ENCODE data around the gene FAM193B.

Gene FAM193B

DNA sequence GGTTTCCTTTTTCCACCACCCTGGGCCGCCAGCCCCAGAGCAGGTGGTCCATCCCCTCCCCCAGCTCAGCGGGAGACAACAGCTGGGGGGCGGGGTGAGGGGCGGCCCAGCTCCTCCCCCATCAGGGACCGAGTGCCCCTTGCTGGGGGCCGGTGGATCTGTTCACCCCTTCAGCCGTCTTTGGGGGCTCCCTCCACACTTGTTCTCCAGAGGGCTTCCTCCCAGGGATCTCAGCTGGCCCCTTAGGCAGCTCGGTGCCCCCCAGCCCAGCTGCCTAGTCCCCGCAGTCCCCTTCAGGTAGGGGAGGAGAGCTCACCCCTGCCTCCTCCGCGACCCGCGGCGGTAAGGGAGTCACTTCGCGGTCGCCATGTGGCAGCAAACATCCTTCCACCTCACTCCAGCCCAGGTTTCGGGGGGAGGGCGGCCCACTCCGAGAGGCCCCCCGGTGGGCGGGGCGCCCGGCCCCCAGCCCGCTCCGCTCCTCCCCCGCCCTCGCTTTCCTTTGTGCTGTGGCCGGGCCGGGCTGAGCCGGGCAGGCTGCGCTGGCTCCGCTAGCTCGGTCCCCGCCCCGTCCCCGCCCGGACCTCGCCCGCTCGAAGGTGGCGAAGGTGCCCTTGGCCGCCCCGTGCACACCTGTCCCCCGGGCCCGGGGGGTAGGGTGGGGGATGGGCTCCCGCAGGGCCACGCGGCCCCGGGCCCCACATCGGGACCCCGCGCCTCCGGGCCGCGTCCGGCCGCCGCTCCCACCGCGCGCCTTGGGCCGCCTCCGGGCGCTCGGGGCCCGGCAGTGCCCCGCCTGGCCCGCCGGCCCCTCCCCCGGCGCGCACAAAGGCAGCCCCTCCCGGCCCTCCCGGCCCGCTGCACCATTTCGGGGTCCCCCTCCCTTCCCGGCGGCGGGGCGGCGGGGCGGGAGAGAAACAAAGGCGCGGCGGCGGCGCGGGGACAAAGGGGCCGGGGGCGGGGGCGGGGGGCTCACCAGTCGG is 81.6 kb downstream of the FAM193B start:
- TF ChIP-seq, protein P1, sequence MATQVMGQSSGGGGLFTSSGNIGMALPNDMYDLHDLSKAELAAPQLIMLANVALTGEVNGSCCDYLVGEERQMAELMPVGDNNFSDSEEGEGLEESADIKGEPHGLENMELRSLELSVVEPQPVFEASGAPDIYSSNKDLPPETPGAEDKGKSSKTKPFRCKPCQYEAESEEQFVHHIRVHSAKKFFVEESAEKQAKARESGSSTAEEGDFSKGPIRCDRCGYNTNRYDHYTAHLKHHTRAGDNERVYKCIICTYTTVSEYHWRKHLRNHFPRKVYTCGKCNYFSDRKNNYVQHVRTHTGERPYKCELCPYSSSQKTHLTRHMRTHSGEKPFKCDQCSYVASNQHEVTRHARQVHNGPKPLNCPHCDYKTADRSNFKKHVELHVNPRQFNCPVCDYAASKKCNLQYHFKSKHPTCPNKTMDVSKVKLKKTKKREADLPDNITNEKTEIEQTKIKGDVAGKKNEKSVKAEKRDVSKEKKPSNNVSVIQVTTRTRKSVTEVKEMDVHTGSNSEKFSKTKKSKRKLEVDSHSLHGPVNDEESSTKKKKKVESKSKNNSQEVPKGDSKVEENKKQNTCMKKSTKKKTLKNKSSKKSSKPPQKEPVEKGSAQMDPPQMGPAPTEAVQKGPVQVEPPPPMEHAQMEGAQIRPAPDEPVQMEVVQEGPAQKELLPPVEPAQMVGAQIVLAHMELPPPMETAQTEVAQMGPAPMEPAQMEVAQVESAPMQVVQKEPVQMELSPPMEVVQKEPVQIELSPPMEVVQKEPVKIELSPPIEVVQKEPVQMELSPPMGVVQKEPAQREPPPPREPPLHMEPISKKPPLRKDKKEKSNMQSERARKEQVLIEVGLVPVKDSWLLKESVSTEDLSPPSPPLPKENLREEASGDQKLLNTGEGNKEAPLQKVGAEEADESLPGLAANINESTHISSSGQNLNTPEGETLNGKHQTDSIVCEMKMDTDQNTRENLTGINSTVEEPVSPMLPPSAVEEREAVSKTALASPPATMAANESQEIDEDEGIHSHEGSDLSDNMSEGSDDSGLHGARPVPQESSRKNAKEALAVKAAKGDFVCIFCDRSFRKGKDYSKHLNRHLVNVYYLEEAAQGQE (IDR thresholded peaks at IDR 0.05; ENCODE audit: insufficient replicate concordance, low read depth) = no peak
- TF ChIP-seq SPI1 (IDR thresholded peaks at IDR 0.05; ENCODE audit: borderline replicate concordance, low read depth) (no peak), GABPA (IDR thresholded peaks at IDR 0.05; ENCODE audit: low read depth) (no peak), POLR2AphosphoS5 (IDR thresholded peaks at IDR 0.05; ENCODE audit: low read depth) (no peak)
- TF ChIP-seq, protein P2, sequence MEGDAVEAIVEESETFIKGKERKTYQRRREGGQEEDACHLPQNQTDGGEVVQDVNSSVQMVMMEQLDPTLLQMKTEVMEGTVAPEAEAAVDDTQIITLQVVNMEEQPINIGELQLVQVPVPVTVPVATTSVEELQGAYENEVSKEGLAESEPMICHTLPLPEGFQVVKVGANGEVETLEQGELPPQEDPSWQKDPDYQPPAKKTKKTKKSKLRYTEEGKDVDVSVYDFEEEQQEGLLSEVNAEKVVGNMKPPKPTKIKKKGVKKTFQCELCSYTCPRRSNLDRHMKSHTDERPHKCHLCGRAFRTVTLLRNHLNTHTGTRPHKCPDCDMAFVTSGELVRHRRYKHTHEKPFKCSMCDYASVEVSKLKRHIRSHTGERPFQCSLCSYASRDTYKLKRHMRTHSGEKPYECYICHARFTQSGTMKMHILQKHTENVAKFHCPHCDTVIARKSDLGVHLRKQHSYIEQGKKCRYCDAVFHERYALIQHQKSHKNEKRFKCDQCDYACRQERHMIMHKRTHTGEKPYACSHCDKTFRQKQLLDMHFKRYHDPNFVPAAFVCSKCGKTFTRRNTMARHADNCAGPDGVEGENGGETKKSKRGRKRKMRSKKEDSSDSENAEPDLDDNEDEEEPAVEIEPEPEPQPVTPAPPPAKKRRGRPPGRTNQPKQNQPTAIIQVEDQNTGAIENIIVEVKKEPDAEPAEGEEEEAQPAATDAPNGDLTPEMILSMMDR (IDR thresholded peaks at IDR 0.05; ENCODE audit: insufficient read depth, low read length) = no peak
- H3K27me3 ChIP-seq (ENCODE audit: insufficient read depth, poor library complexity, severe bottlenecking) = no peaks in the 10 kb centered on the region
- H3K27ac ChIP-seq (replicated peaks) = no peak overlapping the region
- DNase-seq (ENCODE audit: low read depth in 1 of 2, low spot score in 1 of 2) = no peak
- peak overlapping the region; percentile 33 for H3K4me3 ChIP-seq (replicated peaks; ENCODE audit: insufficient read depth, low read length)

DNA sequence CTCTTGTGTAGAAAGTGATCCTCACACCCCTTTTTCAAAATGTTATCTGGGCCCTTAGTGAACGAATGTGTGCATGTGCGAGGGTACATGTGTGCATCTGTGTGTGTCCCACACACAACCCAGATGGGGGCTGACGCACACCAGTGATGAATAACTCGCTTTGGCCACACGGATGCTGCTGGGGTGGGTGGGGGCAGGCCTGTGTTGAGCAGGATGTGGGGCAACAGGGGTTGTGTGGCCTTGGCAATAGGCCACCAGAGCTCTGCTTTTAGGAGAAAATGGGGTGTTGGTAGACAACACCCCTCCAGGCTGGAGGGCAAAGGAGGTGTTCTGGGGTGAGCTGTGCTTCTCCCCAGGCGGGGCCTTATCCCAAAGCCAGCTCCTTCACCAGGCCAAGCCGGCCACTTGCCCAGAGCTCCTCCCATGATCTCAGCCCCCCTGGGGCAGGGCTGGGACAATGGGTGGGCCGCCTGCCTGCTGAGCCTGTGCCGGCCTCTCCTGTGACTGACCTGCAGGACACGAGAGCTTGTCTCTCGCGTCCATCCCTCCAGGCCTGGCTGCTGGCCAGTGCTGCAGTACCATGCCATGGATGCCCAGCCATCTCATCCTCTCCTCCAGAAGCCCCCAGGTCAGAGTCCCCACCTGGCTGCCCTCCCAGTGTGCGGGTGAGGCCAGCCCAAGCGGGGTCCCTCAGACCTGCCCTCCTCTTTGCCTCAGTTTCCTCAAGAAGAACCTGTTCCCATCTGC is 82.6 kb downstream of the FAM193B start:
- no peak overlapping the region for H3K27ac ChIP-seq (replicated peaks)
- no peak for TF ChIP-seq POLR2AphosphoS5 (IDR thresholded peaks at IDR 0.05; ENCODE audit: low read depth)
- no peak overlapping the region for H3K4me3 ChIP-seq (replicated peaks; ENCODE audit: insufficient read depth, low read length)
- DNase-seq (ENCODE audit: low read depth in 1 of 2, low spot score in 1 of 2) = no peak
- H3K27me3 ChIP-seq (ENCODE audit: insufficient read depth, poor library complexity, severe bottlenecking) = no peaks in the 10 kb centered on the region

DNA sequence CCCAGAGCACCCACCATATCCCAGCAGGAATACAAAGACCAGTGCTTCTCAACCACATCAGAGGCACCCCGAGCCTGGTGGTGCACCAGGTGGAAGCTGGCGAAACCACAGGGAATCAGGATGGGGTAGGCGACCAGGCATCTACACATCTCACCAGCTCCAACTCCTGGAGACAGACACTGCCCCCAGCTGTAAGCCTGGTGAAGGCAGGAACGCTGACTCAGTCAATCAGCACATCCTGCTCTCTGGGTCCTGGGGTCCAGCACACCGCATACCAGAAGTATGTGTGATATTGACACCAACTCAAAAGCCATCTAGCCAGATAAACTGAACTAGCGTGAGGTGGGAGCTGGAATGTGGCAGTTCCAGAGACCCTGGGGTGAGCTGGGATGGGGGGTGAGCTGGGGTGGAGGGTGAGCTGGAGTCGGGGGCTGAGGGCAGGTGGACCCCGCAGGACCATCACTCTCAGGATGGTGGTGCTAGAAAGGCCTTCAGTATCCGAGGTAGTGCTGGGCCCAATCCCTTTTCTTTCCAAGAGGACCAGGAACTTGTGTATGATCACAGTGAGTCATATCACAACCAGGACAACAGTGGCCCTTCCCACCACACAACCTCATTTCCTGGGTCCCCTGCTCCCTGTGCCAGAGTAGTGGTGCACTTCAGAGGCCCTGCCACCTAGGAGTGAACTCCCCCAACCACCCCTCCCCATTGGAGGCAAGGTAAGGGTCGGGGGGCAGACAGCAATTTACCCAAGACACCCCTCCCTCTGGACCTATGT is 83.4 kb downstream of the FAM193B start:
- H3K27me3 ChIP-seq (ENCODE audit: insufficient read depth, poor library complexity, severe bottlenecking) = no peaks in the 10 kb centered on the region
- TF ChIP-seq SPI1 (IDR thresholded peaks at IDR 0.05; ENCODE audit: borderline replicate concordance, low read depth) (no peak), GABPA (IDR thresholded peaks at IDR 0.05; ENCODE audit: low read depth) (no peak), POLR2AphosphoS5 (IDR thresholded peaks at IDR 0.05; ENCODE audit: low read depth) (no peak)
- TF ChIP-seq, protein P2 (IDR thresholded peaks at IDR 0.05; ENCODE audit: insufficient read depth, low read length) = no peak
- TF ChIP-seq, protein P1 (IDR thresholded peaks at IDR 0.05; ENCODE audit: insufficient replicate concordance, low read depth) = no peak
- H3K4me3 ChIP-seq (replicated peaks; ENCODE audit: insufficient read depth, low read length) = no peak overlapping the region
- no peak for DNase-seq (ENCODE audit: low read depth in 1 of 2, low spot score in 1 of 2)
- H3K27ac ChIP-seq (replicated peaks) = no peak overlapping the region

Data from HL-60 (cell line).